HG03060 (cell line): ENCODE measurements around the gene U2AF1L4.

Experiments
- ATAC-seq: cut with Tn5 transposase; IDR thresholded peaks from one replicate; pipeline ENCODE4 v1.9.1; 2021; ENCODE audit warnings: low read depth, moderate number of reproducible peaks; ENCODE audit not compliant: unreplicated experiment

The U2AF1L4 gene

GRCh38 chr19:35757749-35758608 is 12.8 kb upstream of the U2AF1L4 start, which contains the start of gene PROSER3:
Gene PROSER3 (plus strand): TSS chr19:35758176. CDS start chr19:35758216, 40 bp downstream.
- peak; percentile 94 for ATAC-seq

DNA sequence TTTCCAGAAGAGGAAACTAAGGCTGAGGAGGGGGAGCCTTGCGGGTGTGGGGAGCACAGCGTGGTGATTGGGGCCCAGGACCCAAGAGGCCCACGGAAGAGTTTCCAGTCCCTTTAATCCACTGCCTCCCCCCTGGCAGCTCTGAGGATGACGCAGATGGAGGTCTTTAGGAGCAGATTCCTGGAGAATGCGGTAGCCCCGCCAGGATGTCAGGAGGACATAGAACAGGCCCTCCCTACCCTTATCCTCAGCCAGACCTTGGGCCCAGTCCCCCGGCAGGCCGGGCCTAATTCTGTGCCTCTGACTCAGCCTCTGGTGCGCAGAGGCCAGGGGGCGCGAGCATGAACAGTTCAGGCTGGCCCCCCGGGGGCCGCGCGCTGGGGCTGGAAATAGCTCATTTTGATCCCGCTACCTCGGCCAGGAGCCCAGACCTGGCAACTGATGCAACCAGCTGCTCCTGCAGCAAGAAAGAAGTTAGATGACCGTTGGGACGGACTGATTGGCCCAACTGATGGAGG is 12.1 kb upstream of the U2AF1L4 start:
- no peak for ATAC-seq

DNA sequence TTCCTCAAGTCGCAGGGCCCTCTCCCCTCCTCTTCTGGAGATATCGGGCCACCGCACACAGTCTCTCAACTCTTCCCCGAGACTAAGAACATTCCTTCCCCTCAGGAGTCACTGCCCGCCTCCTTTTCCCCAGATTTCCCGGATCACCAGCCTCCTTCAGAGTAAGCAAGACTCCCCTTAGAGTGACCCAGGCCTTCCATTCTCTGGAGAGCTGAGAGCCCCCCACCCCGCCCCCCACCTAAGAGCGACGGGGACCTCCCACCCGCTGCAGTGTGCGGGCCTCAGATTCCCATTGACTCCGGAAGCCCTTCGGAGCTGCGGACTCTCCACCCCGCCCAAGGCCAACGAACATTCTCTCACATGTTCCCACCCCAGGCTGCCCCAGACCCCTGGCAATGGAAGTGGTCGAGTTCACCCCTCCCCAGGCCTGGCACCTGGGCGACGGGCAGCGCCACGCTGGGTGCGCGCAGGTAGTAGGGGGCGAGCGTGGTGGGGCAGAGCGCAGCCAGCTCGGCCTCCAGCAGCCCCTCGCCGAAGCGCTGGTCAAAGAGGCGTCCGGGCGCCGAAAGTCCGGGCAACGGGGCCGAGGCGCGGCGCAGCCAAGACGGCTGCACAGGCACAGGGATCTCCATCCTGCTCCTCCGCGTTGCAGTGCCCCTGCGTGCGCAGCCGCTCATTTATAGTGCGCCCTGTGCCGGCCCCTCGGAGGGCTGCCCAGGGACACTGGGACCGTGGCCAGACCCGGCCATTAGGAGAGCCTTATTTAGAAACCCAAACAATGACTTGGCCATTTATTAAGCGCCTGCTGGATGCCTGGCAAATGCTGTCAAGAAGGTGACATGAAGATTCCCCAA is 11.4 kb upstream of the U2AF1L4 start, which contains the start of gene HSPB6:
HSPB6 (minus strand) TSS at position 653 of the 854 bp plus-strand sequence; CDS start at position 632, 21 bp downstream.
- ATAC-seq: no peak

GRCh38 chr19:35755550-35756376 is 10.5 kb upstream of the U2AF1L4 start:
- no peak for ATAC-seq

DNA sequence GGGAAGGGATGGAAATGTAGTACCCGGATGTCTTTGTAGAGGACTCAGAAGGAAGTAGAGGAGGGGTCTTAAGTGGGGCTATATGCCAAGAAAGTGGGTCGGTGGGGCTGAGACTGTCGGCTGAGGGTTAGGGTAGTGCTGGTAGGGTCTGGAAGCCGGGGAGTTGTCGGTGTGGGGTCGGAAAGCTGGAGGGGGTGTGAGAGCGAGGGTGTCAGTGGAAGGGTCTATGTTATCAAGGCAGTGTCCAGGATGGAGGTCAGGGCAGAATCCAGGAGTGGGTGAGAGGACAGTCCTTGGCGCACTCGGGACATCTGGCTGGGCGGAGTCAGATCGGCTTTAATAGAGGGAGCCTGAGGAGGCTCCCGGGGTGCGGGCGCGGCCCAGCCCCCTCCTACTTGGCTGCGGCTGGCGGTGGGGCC is 9.9 kb upstream of the U2AF1L4 start:
- no peak for ATAC-seq

DNA sequence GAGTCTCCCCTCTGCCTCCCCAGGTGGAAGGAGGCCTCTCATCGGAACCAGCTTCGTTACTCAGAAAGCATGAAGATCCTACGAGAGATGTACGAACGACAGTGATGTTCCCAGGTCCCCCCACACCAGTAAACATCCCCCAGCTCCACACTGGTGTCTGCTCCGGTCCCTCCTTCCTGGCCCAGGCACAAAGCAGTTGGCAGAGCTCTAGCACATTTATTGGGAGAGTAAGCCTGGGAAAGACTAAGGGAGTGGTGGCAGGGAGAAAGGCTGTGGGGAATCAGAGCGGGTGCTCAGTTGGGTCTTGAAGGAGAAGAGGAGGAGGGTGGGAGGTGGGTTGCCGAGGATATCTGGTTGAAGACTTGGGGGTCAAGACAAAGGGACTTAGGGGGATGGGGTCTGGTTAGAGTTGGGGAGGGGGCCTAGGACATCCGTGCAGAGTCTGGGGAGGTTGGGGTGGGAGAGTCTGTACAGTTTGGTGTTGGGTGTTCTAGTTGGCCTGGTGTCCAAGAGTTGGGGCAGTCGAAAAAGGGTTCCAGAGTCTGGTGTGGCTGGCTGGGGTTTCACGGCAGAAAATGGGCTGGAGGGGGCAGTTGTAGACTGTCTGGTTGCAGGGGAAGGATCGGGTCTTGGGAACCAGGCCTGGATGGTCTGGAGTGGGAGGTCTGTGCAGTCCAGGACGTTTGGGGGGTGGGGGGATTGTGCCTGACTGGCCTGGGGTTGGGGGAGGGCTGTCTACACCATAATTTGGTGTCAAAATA is 9.3 kb upstream of the U2AF1L4 start:
- no peak for ATAC-seq

GRCh38 chr19:35753634-35754369 is 8.6 kb upstream of the U2AF1L4 start:
- no peak for ATAC-seq

- ATAC-seq: no peak
Measured at GRCh38 chr19:35752746-35753350, 7.6 kb upstream of the U2AF1L4 start.

DNA sequence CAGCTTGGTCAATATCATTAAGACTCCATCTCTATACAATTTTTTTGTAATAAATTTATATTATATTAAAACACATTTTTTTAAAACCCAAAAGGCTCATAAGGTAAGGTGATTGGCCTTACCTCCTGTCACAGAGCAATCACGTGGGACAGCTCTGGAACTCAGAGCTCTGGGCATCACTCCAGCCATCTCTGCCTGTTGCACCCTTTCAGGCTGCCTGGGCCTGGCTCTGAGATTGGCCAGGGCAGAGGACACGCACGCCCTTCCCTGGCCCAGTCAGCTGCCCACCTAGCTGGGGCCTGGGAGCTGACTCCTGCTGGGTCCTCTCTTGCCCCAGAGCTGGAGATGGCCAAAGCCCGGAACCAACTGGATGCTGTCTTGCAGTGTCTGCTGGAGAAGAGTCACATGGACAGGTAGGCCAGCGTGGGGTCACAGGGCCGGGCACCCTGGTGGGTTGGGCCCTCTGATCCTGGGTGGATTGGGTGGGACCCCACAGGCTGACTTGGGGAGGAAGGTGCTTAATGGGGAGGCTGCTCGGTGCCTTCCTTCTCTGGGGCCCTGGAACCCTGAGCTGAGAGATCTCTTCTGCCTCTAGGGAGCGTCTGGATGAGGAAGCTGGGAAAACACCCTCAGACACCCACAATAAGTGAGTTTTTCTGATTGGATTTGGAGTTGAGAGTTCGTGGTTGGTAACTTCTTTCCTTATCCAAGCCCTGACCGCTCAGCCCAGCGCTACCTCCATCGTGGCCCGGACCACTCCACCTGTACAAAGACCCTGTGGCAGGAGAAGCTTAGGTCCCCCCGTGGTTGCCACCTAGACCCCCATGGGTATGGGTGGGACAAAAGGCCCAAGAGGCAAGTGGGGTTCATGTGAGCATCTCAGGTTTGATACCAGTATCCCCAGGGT is 6.9 kb upstream of the U2AF1L4 start:
- no peak for ATAC-seq

DNA sequence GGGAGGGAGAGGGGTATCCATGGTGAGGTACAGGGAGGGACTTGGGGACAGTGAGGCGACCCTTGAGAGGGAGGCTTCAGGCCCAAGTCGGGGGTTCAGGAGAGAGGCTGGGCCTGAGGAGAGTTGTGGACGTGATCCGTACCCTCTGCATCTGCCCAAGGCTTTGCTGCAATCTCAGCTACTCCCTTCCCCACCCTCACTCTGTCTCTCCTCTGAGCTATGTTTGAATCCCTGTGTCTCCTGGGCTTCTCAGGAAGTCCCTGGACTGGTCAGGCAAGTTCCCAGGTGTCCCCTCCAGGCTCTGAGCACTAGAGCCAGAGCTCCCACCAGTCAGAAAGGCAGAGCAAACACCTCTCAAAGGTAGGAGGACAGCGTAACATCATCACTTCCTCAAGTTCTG is 4.9 kb upstream of the U2AF1L4 start:
- no peak for ATAC-seq

DNA sequence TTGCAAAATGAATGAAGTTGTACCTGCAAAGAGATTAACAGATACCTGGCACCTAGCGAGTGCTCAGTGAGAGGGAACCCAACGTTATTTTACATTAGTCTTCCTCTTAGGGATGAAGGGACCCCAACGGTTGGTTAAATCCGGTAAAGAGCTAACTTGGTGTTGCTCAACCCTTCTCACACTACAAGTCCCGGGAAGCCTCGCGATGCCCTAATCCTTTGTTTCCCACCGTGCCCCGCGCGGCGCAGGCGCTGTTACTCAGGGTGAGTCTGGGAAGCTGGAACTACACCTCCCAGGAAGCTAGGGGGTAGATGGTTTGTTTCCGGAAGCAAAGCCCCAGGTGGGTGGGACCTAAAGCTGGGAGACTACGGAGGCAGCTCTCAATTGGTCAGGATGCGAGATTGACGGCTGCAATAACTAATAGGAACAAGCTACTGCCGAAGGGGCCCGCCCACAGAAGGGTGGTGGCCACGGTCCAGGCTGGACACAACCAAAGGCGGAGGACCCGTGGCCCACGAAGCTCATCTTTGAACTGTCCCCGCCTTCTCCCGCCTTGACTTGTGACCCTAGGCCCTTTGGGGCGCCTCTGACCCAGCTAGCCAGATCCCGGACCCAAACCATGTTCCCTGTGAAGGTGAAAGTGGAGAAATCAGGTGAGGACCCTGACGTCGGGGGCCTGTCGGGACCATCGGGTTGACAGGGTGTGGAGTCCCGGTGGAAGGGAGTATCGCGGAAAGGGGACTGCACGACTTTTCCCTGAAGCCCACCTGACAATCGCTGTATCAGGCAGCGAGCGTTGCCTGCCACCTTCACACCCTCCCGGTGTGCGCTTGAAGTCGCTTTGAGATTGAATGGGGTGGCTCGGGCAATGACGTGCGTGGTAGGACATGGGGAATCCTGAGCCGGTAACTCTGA is 3.1 kb upstream of the U2AF1L4 start, which contains the start of gene LIN37:
LIN37 (plus strand) TSS at position 471 of the 915 bp plus-strand sequence; CDS start at position 620, 149 bp downstream.
- peak; percentile 53 for ATAC-seq

DNA sequence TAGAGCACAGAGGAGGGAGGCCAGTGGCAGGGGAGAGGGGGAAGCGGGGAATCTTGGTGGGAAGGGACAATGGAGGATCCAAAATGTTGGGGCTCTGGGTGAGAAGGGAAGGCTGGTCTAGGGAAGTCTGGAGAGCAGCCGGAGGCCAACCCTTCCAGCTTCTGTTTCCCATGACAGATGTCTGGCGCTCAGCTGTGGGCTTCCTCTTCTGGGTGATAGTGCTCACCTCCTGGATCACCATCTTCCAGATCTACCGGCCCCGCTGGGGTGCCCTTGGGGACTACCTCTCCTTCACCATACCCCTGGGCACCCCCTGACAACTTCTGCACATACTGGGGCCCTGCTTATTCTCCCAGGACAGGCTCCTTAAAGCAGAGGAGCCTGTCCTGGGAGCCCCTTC is 1.3 kb upstream of the U2AF1L4 start:
- no peak for ATAC-seq

- no peak for ATAC-seq
Measured at GRCh38 chr19:35746087-35746462, 857 bp upstream of the U2AF1L4 start.

DNA sequence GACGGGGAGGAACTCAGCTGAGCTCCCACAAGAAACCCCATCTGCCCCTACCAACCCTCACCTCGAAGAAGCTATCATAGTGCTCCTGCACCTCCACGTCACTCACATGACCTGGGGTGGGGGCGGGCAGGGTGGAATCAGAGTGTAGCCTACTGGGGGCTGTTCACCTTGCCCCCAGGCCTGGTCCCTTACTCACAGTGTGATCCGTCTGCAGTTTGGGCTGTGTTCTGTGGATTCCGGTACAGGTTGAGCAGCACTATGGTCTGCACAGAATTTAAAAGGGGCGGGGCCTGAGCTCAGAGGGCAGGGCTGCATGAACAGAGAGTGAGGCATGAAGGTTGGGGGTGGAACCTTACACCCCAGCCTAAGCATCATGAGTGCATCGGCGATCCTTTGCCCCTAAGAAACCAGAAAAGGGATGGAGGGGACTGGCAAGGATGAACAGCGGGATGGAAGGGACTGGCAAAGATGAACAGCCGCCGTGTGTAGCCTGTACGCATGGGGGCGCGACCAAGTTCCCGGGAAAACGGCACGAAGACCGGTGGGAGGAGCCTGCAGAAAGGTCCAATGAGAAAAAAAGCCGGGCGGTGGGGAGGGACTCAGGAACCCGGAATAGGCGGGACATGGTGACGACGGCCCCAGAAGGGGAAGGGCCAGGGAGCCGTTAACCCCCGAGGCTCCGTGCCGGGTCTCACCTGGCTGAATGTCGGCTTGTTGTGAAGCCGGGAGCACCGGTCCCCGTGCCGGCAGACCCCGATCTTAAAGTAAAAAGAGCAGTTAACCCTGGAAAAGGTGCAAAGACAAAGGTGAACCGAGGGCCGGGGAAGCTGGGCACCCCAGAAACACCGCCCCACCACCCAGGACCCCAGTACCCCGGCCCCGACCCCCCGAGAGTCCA is 539 bp downstream of the U2AF1L4 start:
- no peak for ATAC-seq
